ENCODE data around the gene PEX10.

PEX10 gene

DNA sequence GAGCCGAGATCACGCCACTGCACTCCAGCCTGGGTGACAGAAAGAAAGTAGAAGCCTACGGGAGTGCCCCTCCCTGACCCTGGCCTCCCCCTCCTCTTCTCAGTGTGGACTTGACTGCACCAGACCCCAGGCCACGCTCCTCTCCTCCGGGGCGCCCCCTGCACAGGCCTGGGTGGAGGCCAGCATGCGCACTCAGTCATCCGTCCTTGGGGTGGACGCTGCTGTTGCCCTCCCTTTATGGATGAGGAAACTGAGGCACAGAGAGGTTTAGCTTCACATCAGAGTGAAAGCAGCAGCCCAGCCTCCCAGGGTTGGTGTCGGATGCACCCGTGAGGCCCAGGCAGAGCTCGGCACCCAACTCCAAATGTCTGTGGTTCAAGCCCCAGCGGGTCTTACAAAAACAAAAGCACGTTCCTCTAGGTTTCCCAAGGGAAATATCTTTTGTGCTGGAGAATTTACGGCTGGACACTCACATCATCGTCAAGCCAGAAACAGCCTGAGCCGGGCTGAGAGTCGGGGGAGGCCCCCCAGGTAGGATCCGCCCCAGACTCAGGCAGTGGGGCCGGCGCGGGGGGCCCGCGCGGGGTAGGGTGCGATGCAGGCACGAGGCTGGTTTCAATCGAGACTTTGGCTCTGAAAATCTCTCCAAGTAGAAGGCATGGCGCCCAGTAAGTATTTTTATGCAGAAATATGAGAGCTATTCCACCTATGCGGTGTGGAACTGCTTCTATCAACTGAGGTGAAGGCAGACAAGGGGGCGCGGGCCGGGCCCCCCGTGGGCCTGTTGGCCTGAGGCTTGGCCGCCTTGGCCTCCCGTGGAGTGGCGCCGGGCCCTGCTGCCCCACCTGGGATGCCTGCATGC is 57.6 kb downstream of the PEX10 start:
- H3K4me3 ChIP-seq (ENCODE audit: low read depth, low read length): no peak overlapping the region

Data from iPS-11a (cell line).